H1 (cell line): ENCODE results near the gene MYO18A. TPM values are rescaled to one million over a fixed set of nuclear protein-coding genes. Genes with fewer than 3 reads are reported as not detected.

Source experiments
- CTCF ChIA-PET: fragments of 300-600 bp; sonication (Branson Sonifier 250); formaldehyde crosslinking; loops from one replicate; lab custom pipeline; 2021; ENCODE audit not compliant: partially characterized antibody; lab: Charles Lee
- POLR2A ChIA-PET: fragments of 300-600 bp; sonication (Branson Sonifier 250); formaldehyde crosslinking; loops from one replicate; lab custom pipeline; 2021; ENCODE audit warnings: inconsistent platforms; ENCODE audit not compliant: partially characterized antibody; lab: Charles Lee
- DNase-seq, 2 experiments: peaks; one replicate each; pipeline versions ENCODE4 v3.0.0 to v3.0.0-alpha.2; 2010 to 2022; ENCODE audit warnings: low spot score in 2 of 2, low read depth in 1 of 2, mixed read lengths in 1 of 2
- FAIRE-seq: peaks from 2 replicates; lab custom pipeline; 2011; peaks lifted over from hg19 to GRCh38; lab: Jason Lieb, UNC
- H2AFZ ChIP-seq: 2 replicates; pipeline ENCODE4 v1.8.1; 2012; ENCODE audit warnings: low read length, inconsistent platforms
- H2AK5ac ChIP-seq: 2 replicates; pipeline ENCODE4 v1.6.1; 2013; ENCODE audit warnings: low read depth, low read length
- H2BK120ac ChIP-seq: replicated peaks from 2 replicates; pipeline ENCODE3; 2013; ENCODE audit warnings: low read depth, low read length, inconsistent platforms
- H2BK12ac ChIP-seq: 2 replicates; pipeline ENCODE4 v1.6.1; 2013; ENCODE audit warnings: low read depth, low read length
- H2BK15ac ChIP-seq: 2 replicates; pipeline ENCODE4 v1.6.1; 2013; ENCODE audit warnings: low read length
- H2BK20ac ChIP-seq: 2 replicates; pipeline ENCODE4 v1.6.1; 2013; ENCODE audit warnings: low read length
- H2BK5ac ChIP-seq: 2 replicates; pipeline ENCODE4 v1.6.1; 2013; ENCODE audit warnings: low read depth, low read length
- H3K14ac ChIP-seq: 2 replicates; pipeline ENCODE4 v1.6.1; 2013; ENCODE audit warnings: inconsistent platforms; ENCODE audit not compliant: insufficient read length
- H3K18ac ChIP-seq: 2 replicates; pipeline ENCODE4 v1.6.1; 2013; ENCODE audit warnings: low read length; ENCODE audit errors: extremely low read depth
- H3K23ac ChIP-seq: 2 replicates; pipeline ENCODE4 v1.6.1; 2013; ENCODE audit warnings: inconsistent platforms; ENCODE audit not compliant: insufficient read length
- H3K23me2 ChIP-seq: 2 replicates; pipeline ENCODE4 v1.6.1; 2013; ENCODE audit warnings: low read depth, low read length
- H3K27ac ChIP-seq: 2 replicates; pipeline ENCODE4 v1.6.1; 2011; ENCODE audit warnings: low read depth, low read length, inconsistent platforms
- H3K27me3 ChIP-seq, 4 experiments: replicated peaks in 1 of 4; 1 replicate in 1 of 4; 2 replicates in 3 of 4; pipeline versions ENCODE4 v1.6.1 to v1.8.1; 2011 to 2013; ENCODE audit warnings: low read length in 3 of 4, mild to moderate bottlenecking in 3 of 4, inconsistent platforms in 2 of 4, mixed read lengths in 2 of 4, moderate library complexity in 1 of 4; ENCODE audit not compliant: control insufficient read depth in 3 of 4, insufficient read depth in 3 of 4; ENCODE audit errors: extremely low read depth in 1 of 4
- H3K36me3 ChIP-seq, 4 experiments: 2 replicates each; pipeline versions ENCODE4 v1.6.1 to v1.8.1; 2011 to 2013; ENCODE audit warnings: mild to moderate bottlenecking in 4 of 4, low read length in 3 of 4, moderate library complexity in 2 of 4, control low read depth in 1 of 4, inconsistent platforms in 1 of 4; ENCODE audit not compliant: insufficient read depth in 4 of 4, control insufficient read depth in 2 of 4
- H3K4ac ChIP-seq: replicated peaks from 2 replicates; pipeline ENCODE3; 2013; ENCODE audit warnings: low read length, low read depth, mixed read lengths, inconsistent platforms; ENCODE audit not compliant: insufficient read length
- H3K4me1 ChIP-seq, 4 experiments: replicated peaks in 1 of 4; 1 replicate in 1 of 4; 2 replicates in 3 of 4; pipeline versions ENCODE4 v1.6.1 to v1.8.1; 2011 to 2013; ENCODE audit warnings: low read length in 3 of 4, inconsistent platforms in 2 of 4, mixed read lengths in 1 of 4; ENCODE audit not compliant: insufficient read depth in 4 of 4, control insufficient read depth in 3 of 4
- H3K4me2 ChIP-seq, 2 experiments: 2 replicates each; pipeline versions ENCODE4 v1.6.1 to v1.8.1; 2011 to 2013; ENCODE audit warnings: low read depth in 2 of 2, low read length in 2 of 2, control low read depth in 1 of 2, inconsistent platforms in 1 of 2, mild to moderate bottlenecking in 1 of 2; ENCODE audit not compliant: insufficient read depth in 1 of 2
- H3K4me3 ChIP-seq, 4 experiments: fragments of 200-600, 300-600 bp in 1 of 4; sonication (generic), shearing (Covaris generic), sonication (Bioruptor Twin) in 1 of 4; 2 replicates each; pipeline versions ENCODE4 v1.5.1 to v1.8.1; 2011 to 2016; ENCODE audit warnings: low read length in 4 of 4, low read depth in 3 of 4, control low read depth in 2 of 4, inconsistent platforms in 2 of 4, mild to moderate bottlenecking in 2 of 4, mixed read lengths in 1 of 4, moderate library complexity in 1 of 4; ENCODE audit not compliant: insufficient read depth in 2 of 4; ENCODE audit errors: extremely low read depth in 1 of 4
- H3K56ac ChIP-seq: replicated peaks from 2 replicates; pipeline ENCODE3; 2013; ENCODE audit warnings: low read depth, mild to moderate bottlenecking, mixed read lengths, low read length, inconsistent platforms; ENCODE audit not compliant: insufficient read length
- H3K79me1 ChIP-seq: 2 replicates; pipeline ENCODE4 v1.6.1; 2013; ENCODE audit warnings: low read depth, low read length, control low read depth
- H3K79me2 ChIP-seq, 2 experiments: 2 replicates each; pipeline versions ENCODE4 v1.6.1 to v1.8.1; 2012 to 2013; ENCODE audit warnings: low read length in 2 of 2, mild to moderate bottlenecking in 2 of 2, inconsistent platforms in 1 of 2; ENCODE audit not compliant: insufficient read depth in 2 of 2, control insufficient read depth in 1 of 2
- H3K9ac ChIP-seq, 4 experiments: replicated peaks in 1 of 4; 1 replicate in 1 of 4; 2 replicates in 3 of 4; pipeline versions ENCODE4 v1.6.1 to v1.8.1; 2011 to 2013; ENCODE audit warnings: low read depth in 3 of 4, low read length in 3 of 4, control low read depth in 2 of 4, mild to moderate bottlenecking in 2 of 4, moderate library complexity in 2 of 4, inconsistent platforms in 1 of 4; ENCODE audit errors: extremely low read depth in 1 of 4
- H3K9me3 ChIP-seq, 2 experiments: 2 replicates each; pipeline versions ENCODE4 v1.6.1 to v1.8.1; 2012 to 2013; ENCODE audit warnings: mild to moderate bottlenecking in 2 of 2, moderate library complexity in 2 of 2, control low read depth in 1 of 2, inconsistent platforms in 1 of 2, low read depth in 1 of 2, low read length in 1 of 2, mixed read lengths in 1 of 2; ENCODE audit not compliant: insufficient read depth in 2 of 2
- H4K20me1 ChIP-seq, 2 experiments: replicated peaks in 1 of 2; 2 replicates each; pipeline versions ENCODE3 to v1.8.1; 2011 to 2013; ENCODE audit warnings: inconsistent platforms in 2 of 2, low read length in 2 of 2, mild to moderate bottlenecking in 1 of 2; ENCODE audit not compliant: insufficient read depth in 2 of 2, control insufficient read depth in 1 of 2
- H4K5ac ChIP-seq: 2 replicates; pipeline ENCODE4 v1.6.1; 2013; ENCODE audit warnings: low read length, low read depth, mixed read lengths, inconsistent platforms; ENCODE audit not compliant: insufficient read length
- H4K8ac ChIP-seq: 2 replicates; pipeline ENCODE4 v1.8.0; 2013; ENCODE audit warnings: mild to moderate bottlenecking, moderate library complexity, low read length, inconsistent platforms; ENCODE audit not compliant: insufficient read depth; ENCODE audit errors: extremely low read depth
- H4K91ac ChIP-seq: replicated peaks from 2 replicates; pipeline ENCODE3; 2013; ENCODE audit warnings: low read length, mixed read lengths, inconsistent platforms; ENCODE audit not compliant: insufficient read length
- CHD2 ChIP-seq: IDR thresholded peaks from 2 replicates; pipeline ENCODE4 v1.6.1; 2012; ENCODE audit warnings: low read length, improper control_type of control experiment
- SUZ12 ChIP-seq: fragments of 200-600 bp; sonication (generic); IDR thresholded peaks from 2 replicates; pipeline ENCODE4 v1.6.1; 2012; ENCODE audit warnings: mild to moderate bottlenecking, inconsistent platforms, low read length, moderate library complexity, mixed read lengths
- WGBS, 2 experiments: shearing (Covaris generic) in 1 of 2; methylation state at CpG; one replicate each; pipeline versions ENCODE4 v1.1.6 to v1.1.7; 2013 to 2015; ENCODE audit warnings: low lambda C conversion rate in 2 of 2, mixed read lengths in 2 of 2, inconsistent platforms in 1 of 2, low coverage in 1 of 2, missing lambda C conversion rate in 1 of 2; ENCODE audit not compliant: insufficient replicate concordance in 2 of 2, insufficient coverage in 1 of 2, insufficient read length in 1 of 2; ENCODE audit errors: extremely low coverage in 1 of 2, missing lambda C conversion rate in 1 of 2; 5-methylcytosine and 5-hydroxymethylcytosine counted together
- polyA plus RNA-seq, 7 experiments: library from polyadenylated mRNA; depleted of rRNA in 3 of 7; stranded (reverse) in 5 of 7; unstranded in 2 of 7; fragments of >200 nt in 5 of 7; fragments of 200-250 nt in 2 of 7; gene quantifications; 1 replicate in 5 of 7; 2 replicates in 1 of 7; 4 replicates in 1 of 7; pipeline versions ENCODE4 v1.2.1 to v1.2.3, GENCODE V29; 2011 to 2013; ENCODE audit warnings: missing spikeins in 2 of 7, mixed read lengths in 2 of 7
- total RNA-seq: library from RNA; stranded (reverse); fragmentation: NEBNext Ultra II Directional; extraction: Animal tissue kit (Norgen Biotek cat#: 25700); gene quantifications from 2 replicates; pipeline ENCODE4 v1.2.1, GENCODE V29; 2021

MYO18A gene
- total and polyA plus RNA-seq, 2 of the 8 experiments (the other 6 are each of a cell fraction or from before 2014, with no cell fraction given), result 7.6 to 43.8 TPM

GRCh38 chr17:29197516-29198272, 17.5 kb upstream of the MYO18A start:
- Histone ChIP-seq H3K4me3 (no peak overlapping the region), H3K27me3 (no peaks in the 10 kb centered on the region), H3K4ac (no peak overlapping the region), H3K36me3 (no peaks in the 10 kb centered on the region), H2AFZ (0 out of 2 replicates have a peak overlapping the region, but pooled peaks have one; percentile 33), H2AK5ac (no peak overlapping the region), H2BK20ac (no peak overlapping the region), H2BK5ac (no peak overlapping the region; the same call in 1 of the 2 replicates), H3K18ac (no peak overlapping the region), H3K9me3 (no peaks in the 10 kb centered on the region), H4K20me1 (no peaks in the 10 kb centered on the region), H3K79me2 (no peaks in the 10 kb centered on the region), H3K4me1 (peaks cover 0 to 3% (median 0%) of the 10 kb centered on the region in 4 experiments; a peak in 1 of 7 replicates), H4K5ac (no peak overlapping the region), H3K23me2 (no peaks in the 10 kb centered on the region), H2BK120ac (no peak overlapping the region), H3K56ac (no peak overlapping the region), H3K27ac (no peak overlapping the region), H2BK15ac (no peak overlapping the region), H3K23ac (no peak overlapping the region), H4K91ac (no peak overlapping the region), H3K9ac (peak overlapping the region in 1 of 4 experiments; percentile 32; a peak in 1 of 7 replicates), H4K8ac (no peak overlapping the region), H2BK12ac (no peak overlapping the region), H3K4me2 (no peak overlapping the region), H3K79me1 (no peaks in the 10 kb centered on the region), H3K14ac (no peak overlapping the region)
- CTCF ChIA-PET, result interaction anchor here (0.7 to 42.5 kb wide), 5 partner anchors 13 to 73 kb away, joined by 3 to 731 read pairs (median 7); no protein-coding TSS in a partner anchor
- WGBS, 2 experiments, result 90% methylated on average over 16 of the region's 16 CpGs; no CpG with 5 or more reads in 1 of the 2 experiments
- POLR2A ChIA-PET, result no interaction called here
- DNase-seq, result no peak
- no peak for FAIRE-seq
- TF ChIP-seq CHD2 (no peak), SUZ12 (no peak)
